ACC112 (cell line): Measurements from ENCODE around the gene LIN9.
A peak's percentile ranks its signal among the peaks of the same experiment; 100 is the strongest.

ENCODE experiments used
- H2AFZ ChIP-seq: fragments of 200-600 bp; sonication (generic); one replicate; pipeline ENCODE4 v1.6.0; 2017; ENCODE audit warnings: antibody characterized with exemption, low read length; ENCODE audit not compliant: unreplicated experiment
- H3K27ac ChIP-seq: fragments of 200-600 bp; sonication (generic); 2 replicates; pipeline ENCODE4 v1.5.1; 2014; ENCODE audit warnings: low read depth, mild to moderate bottlenecking, antibody characterized with exemption, low read length, moderate library complexity
- H3K27me3 ChIP-seq: fragments of 200-600 bp; sonication (generic); 2 replicates; pipeline ENCODE4 v1.6.1; 2014; ENCODE audit warnings: mild to moderate bottlenecking, antibody characterized with exemption, low read length, moderate library complexity, mixed read lengths; ENCODE audit not compliant: insufficient read depth
- H3K36me3 ChIP-seq: fragments of 200-600 bp; sonication (generic); 2 replicates; pipeline ENCODE4 v1.6.1; 2016; ENCODE audit warnings: mild to moderate bottlenecking, antibody characterized with exemption, low read length, moderate library complexity, mixed read lengths; ENCODE audit not compliant: insufficient read depth
- H3K4me1 ChIP-seq: fragments of 200-600 bp; sonication (generic); one replicate; pipeline ENCODE4 v1.6.1; 2016; ENCODE audit warnings: low read length, mixed read lengths; ENCODE audit not compliant: insufficient read depth, unreplicated experiment, control insufficient read depth
- H3K4me3 ChIP-seq: fragments of 200-600 bp; sonication (generic); 2 replicates; pipeline ENCODE4 v1.5.1; 2014; ENCODE audit warnings: mild to moderate bottlenecking, low read depth, low read length
- H3K79me2 ChIP-seq: fragments of 200-600 bp; sonication (generic); one replicate; pipeline ENCODE4 v1.6.0; 2016; ENCODE audit warnings: low read length; ENCODE audit not compliant: control insufficient read depth, unreplicated experiment, insufficient read depth

LIN9 gene

DNA sequence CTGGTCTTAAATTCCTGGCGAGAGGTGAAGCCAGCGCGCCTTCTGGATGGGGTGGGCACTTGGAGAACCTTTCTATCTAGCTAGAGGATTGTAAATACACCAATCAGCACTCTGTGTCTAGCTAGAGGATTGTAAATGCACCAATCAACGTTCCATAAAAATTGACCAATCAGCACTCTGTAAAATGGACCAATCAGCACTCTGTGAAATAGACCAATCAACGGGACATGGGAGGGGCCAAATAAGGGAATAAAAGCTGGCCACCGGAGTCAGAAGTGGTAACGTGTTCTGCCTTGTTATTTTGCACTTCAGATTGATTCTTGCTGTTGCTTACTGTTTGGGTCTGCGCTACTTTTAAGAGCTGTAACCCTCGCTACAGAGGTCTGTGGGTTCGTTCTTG lies 12.0 kb upstream of the LIN9 start:
- peaks cover 6% of the 10 kb centered on the region for H3K4me1 ChIP-seq
- no peaks in the 10 kb centered on the region for H3K36me3 ChIP-seq
- H3K27ac ChIP-seq, result no peak overlapping the region
- peaks cover 12% of the 10 kb centered on the region for H3K27me3 ChIP-seq
- H3K79me2 ChIP-seq, result no peaks in the 10 kb centered on the region
- no peak overlapping the region for H3K4me3 ChIP-seq
- no peak overlapping the region for H2AFZ ChIP-seq

DNA sequence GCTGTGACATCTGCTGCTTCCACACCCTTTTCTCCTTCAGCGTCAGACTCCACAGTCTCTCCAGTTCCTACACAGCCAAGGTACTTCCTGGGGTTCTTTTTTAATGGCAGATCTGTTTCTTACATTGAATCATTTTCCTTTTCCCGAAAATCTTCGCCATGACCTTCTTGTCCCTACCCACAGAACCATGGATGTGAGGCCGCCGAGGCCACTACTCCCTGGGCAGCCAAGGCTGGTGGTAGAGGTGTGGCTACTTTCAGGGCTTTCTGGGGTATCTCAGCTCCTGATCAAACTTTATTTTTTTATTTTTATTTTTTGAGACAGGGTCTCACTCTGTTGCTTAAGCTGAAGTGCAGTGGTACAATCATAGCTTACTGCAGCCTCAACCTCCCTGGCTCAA lies 9.5 kb upstream of the LIN9 start:
- Histone ChIP-seq H3K27ac (no peak overlapping the region), H2AFZ (no peak overlapping the region), H3K4me3 (no peak overlapping the region), H3K27me3 (peaks cover 31% of the 10 kb centered on the region), H3K36me3 (no peaks in the 10 kb centered on the region), H3K79me2 (no peaks in the 10 kb centered on the region), H3K4me1 (no peaks in the 10 kb centered on the region)

DNA sequence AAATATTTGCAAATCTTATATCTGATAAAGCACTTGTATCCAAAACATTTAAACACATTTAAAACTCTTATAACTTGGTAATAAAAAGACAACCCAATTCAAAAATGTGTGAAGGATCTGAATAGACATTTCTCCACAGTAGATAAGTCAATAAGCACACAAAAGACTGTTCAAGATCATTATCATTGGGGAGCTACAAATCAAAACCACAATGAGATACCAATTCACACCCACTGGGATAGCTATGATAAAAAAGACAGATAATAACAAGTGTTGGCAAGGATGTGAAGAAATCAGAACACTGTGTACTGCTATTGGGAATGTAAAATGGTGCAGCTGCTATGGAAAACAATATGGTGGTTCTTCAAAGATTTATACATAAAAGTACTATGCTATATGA lies 5.1 kb upstream of the LIN9 start:
- no peaks in the 10 kb centered on the region for H3K36me3 ChIP-seq
- peaks cover 13% of the 10 kb centered on the region for H3K4me1 ChIP-seq
- H3K4me3 ChIP-seq, result no peak overlapping the region
- no peaks in the 10 kb centered on the region for H3K79me2 ChIP-seq
- peaks cover 31% of the 10 kb centered on the region for H3K27me3 ChIP-seq
- no peak overlapping the region for H3K27ac ChIP-seq
- H2AFZ ChIP-seq, result no peak overlapping the region

GRCh38 chr1:226312065-226312464 lies 3.1 kb upstream of the LIN9 start:
- H2AFZ ChIP-seq, result no peak overlapping the region
- H3K27ac ChIP-seq, result no peak overlapping the region
- peaks cover 30% of the 10 kb centered on the region for H3K27me3 ChIP-seq
- H3K36me3 ChIP-seq, result no peaks in the 10 kb centered on the region
- H3K4me1 ChIP-seq, result peaks cover 20% of the 10 kb centered on the region
- H3K4me3 ChIP-seq, result no peak overlapping the region
- peaks cover 15% of the 10 kb centered on the region for H3K79me2 ChIP-seq

DNA sequence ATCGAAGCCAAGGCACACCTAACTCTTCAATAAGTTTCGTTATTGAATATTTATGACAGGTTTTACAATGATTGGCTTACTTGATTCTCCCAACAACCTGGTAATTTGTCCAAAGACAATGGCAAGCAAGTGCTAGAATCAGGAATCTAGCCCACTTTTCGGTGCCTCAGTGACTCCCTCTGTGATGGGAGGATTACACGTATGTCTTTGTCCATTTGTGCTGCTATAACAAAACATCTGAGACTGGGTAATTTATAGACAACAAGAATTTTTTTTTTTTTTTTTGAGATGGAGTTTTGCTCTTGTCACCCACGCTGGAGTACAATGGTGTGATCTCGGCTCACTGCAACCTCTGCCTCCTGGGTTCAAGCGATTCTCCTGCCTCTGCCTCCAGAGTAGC lies 2.4 kb upstream of the LIN9 start:
- no peak overlapping the region for H3K27ac ChIP-seq
- peaks cover 25% of the 10 kb centered on the region for H3K27me3 ChIP-seq
- peaks cover 20% of the 10 kb centered on the region for H3K4me1 ChIP-seq
- no peak overlapping the region for H2AFZ ChIP-seq
- no peaks in the 10 kb centered on the region for H3K36me3 ChIP-seq
- H3K79me2 ChIP-seq, result peaks cover 22% of the 10 kb centered on the region
- H3K4me3 ChIP-seq, result no peak overlapping the region

DNA sequence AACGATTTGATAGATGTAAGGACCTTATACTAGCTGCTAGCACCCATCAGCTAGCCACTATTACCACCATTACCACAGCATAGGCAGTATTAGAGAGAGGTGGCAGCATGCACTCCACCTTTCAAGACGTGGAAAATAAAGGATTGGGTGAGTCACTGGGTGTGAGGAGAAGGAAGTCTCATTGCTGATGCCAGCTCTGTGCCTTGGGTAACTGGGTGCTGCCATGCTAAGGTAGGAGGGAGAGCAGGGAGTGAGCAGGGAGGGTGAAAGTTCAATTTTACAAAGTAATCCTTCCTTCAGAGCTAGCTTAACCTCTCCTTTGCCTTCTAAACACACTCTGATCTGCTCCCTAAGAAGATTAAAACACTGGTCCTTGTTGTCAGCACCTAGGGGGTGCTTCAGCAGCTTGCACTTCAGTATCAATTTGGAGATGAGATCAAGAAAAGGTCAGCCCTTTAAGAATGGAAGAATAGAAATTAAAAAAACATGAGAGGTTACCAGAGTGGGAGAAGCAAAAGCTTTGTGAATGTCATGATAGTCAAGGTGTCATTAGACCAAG lies 1.8 kb upstream of the LIN9 start:
- H3K4me1 ChIP-seq, result peaks cover 20% of the 10 kb centered on the region
- H3K36me3 ChIP-seq, result no peaks in the 10 kb centered on the region
- no peak overlapping the region for H2AFZ ChIP-seq
- no peak overlapping the region for H3K27ac ChIP-seq
- H3K79me2 ChIP-seq, result peaks cover 27% of the 10 kb centered on the region
- H3K27me3 ChIP-seq, result peaks cover 20% of the 10 kb centered on the region
- H3K4me3 ChIP-seq, result no peak overlapping the region

DNA sequence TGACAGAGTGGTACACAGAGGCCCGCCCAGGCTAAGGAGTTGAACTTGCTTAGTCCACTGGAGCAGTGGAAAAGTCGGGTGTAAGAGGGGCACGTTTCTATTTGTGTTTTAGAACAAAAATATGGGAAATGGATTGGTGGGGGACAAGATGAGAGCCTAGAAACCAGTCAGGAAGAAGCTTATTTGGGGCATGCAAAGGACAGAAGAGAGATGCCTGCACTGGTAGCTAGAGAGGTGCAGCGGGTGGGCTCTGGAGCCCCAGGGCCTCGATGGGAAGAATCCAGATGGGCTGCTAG lies 1.2 kb upstream of the LIN9 start:
- Histone ChIP-seq H3K36me3 (no peaks in the 10 kb centered on the region), H3K27me3 (peaks cover 17% of the 10 kb centered on the region), H3K4me3 (peak overlapping the region; percentile 98), H2AFZ (peak overlapping the region; percentile 98), H3K27ac (0 out of 2 replicates have a peak overlapping the region, but pooled peaks have one; percentile 0), H3K79me2 (peaks cover 32% of the 10 kb centered on the region), H3K4me1 (peaks cover 20% of the 10 kb centered on the region)

DNA sequence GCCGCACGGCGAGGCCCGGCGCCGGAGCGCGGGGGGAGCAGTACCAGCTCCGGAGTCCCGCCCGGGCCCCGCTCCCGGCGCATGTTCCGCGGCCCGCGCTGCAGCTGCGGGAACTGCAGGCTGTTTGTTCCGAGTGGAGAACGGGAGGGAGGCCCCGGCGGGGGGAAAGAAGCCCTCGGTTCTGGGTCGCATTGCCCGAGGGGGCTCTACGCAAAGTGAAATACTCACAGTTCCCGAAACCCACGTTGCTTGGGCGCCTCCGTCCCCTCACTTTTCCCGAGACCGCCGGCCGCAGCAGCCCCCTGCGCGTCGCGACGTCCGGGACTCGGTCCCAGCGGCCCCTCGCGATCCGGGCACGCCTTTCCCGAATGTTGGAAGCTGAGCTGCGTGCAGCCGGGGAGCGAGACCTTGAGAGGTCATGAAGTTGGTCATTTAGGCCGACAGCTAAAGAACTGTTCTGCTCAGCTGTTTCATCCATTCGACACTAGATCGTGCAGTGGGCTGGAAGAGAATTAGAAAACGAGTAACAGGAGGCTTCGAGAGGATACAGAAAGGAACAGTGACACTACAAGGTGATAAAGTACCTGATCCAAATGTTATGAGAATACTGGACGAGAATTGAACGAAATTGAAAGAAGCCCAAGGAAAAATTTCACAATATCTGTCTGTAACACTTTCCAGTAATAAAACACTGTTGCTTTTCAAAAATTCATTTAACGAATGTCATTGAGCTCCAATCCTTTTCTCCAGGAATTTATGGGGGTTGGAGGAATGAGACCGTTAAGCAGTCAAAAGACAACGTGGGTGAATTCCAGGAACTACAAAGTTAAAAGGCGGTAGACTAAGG lies 657 bp upstream of the LIN9 start:
- Histone ChIP-seq H3K36me3 (no peaks in the 10 kb centered on the region), H3K27ac (peak overlapping the region; percentile 0; the same call in 1 of the 2 replicates), H3K79me2 (peaks cover 36% of the 10 kb centered on the region), H3K4me3 (peak overlapping the region; percentile 98), H3K4me1 (peaks cover 20% of the 10 kb centered on the region), H2AFZ (peak overlapping the region; percentile 98), H3K27me3 (peaks cover 14% of the 10 kb centered on the region)

DNA sequence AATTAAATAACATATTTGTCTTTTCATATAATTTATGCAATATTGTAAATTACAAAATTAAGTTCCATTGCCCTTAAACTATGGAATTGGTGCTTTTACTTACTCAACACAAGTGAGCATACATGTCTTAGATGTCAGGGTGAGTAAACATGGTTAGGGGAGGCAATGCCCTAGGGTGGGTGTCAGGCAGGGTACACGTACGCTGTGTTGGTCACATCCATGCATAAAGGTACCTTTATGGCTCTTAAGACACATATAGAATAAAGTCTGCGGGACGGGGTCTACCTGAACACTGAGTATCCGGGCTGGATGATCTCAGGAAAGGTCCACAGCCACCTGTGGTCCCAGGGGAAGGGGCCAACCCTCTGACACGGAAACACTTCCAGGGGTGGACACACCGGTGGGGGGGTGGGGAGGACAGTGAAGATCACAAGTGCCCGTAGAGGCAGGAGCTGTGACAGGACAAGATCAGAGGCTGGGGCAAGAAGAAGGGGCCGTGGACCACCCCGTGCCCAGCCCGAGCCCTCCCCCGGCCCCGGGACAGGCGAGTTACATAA lies 720 bp downstream of the LIN9 start:
- H3K27me3 ChIP-seq, result peaks cover under 1% of the 10 kb centered on the region; the same call in 1 of the 2 replicates
- H3K27ac ChIP-seq, result peak overlapping the region; percentile 69
- peak overlapping the region; percentile 98 for H3K4me3 ChIP-seq
- H2AFZ ChIP-seq, result peak overlapping the region; percentile 98
- H3K36me3 ChIP-seq, result no peaks in the 10 kb centered on the region
- peaks cover 47% of the 10 kb centered on the region for H3K79me2 ChIP-seq
- peaks cover 20% of the 10 kb centered on the region for H3K4me1 ChIP-seq

GRCh38 chr1:226306425-226306824 lies 2.5 kb downstream of the LIN9 start:
- Histone ChIP-seq H3K4me1 (peaks cover 20% of the 10 kb centered on the region), H3K36me3 (no peaks in the 10 kb centered on the region), H3K27me3 (no peaks in the 10 kb centered on the region), H3K79me2 (peaks cover 60% of the 10 kb centered on the region), H3K4me3 (no peak overlapping the region), H3K27ac (no peak overlapping the region), H2AFZ (no peak overlapping the region)

DNA sequence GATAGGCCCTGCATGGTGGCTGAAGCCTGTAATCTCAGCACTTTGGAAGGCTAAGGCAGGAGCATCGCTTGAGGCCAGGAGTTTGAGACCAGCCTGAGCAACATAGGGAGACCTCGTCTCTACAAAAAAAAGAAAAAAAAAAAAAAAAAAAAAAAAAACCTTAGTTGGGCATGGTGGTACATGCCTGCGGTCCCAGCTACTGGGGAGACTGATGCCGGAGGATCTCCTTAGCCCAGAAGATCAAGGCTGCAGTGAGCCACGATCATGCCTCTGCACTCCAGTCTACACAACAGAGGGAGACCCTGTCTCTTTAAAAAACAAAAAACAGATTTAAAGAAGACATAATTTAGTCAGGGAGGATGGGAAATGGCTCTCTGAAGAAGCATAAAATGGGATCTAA lies 3.8 kb downstream of the LIN9 start:
- peaks cover 66% of the 10 kb centered on the region for H3K79me2 ChIP-seq
- no peak overlapping the region for H3K27ac ChIP-seq
- H3K4me3 ChIP-seq, result no peak overlapping the region
- H3K36me3 ChIP-seq, result no peaks in the 10 kb centered on the region
- H3K4me1 ChIP-seq, result peaks cover 11% of the 10 kb centered on the region
- no peak overlapping the region for H2AFZ ChIP-seq
- no peaks in the 10 kb centered on the region for H3K27me3 ChIP-seq
